Thoracic aorta (tissue), 2 donors: ENCODE measurements around the gene PODXL2. TPM values are rescaled to one million over a fixed set of nuclear protein-coding genes. Genes with fewer than 3 reads are reported as not detected.

ENCODE experiments used
- ATAC-seq: fragments of 150-250 bp; one replicate; pipeline ENCODE4 v1.8.0; 2017; ENCODE audit warnings: low read depth; ENCODE audit not compliant: insufficient number of reproducible peaks, low FRiP score
- DNase-seq: peaks from one replicate; pipeline ENCODE4 v3.0.0-alpha.2; 2020; ENCODE audit warnings: low spot score
- H3K27ac ChIP-seq, 2 donors: fragments of 200-600 bp; sonication (generic); 1 replicate in 1 of 2; 2 replicates in 1 of 2; pipeline ENCODE4 v1.5.1; 2016; ENCODE audit warnings: mild to moderate bottlenecking in 2 of 2, moderate library complexity in 2 of 2
- H3K27me3 ChIP-seq: fragments of 200-600 bp; sonication (generic); replicated peaks from 2 replicates; pipeline ENCODE4 v1.6.0; 2016; ENCODE audit warnings: mild to moderate bottlenecking; ENCODE audit not compliant: insufficient read depth
- H3K36me3 ChIP-seq: fragments of 200-600 bp; sonication (generic); one replicate; pipeline ENCODE4 v1.5.1; 2016
- H3K4me1 ChIP-seq, 2 donors: fragments of 200-600 bp; sonication (generic); 1 replicate in 1 of 2; 2 replicates in 1 of 2; pipeline versions ENCODE4 v1.5.1 to v1.6.0; 2016; ENCODE audit warnings: low read depth in 2 of 2, mild to moderate bottlenecking in 1 of 2; ENCODE audit not compliant: control insufficient read depth in 1 of 2
- H3K4me3 ChIP-seq: fragments of 200-600 bp; sonication (generic); 2 replicates; pipeline ENCODE4 v1.5.1; 2016; ENCODE audit warnings: mild to moderate bottlenecking
- H3K9me3 ChIP-seq: fragments of 200-600 bp; sonication (generic); 2 replicates; pipeline ENCODE4 v1.5.1; 2016
- CTCF ChIP-seq: fragments of 200-600 bp; sonication (generic); IDR thresholded peaks from one replicate; pipeline ENCODE4 v1.5.1; 2019; ENCODE audit warnings: antibody characterized with exemption
- total RNA-seq, 2 donors: library from RNA; depleted of rRNA; stranded (reverse); fragments of >200 nt; gene quantifications; one replicate each; pipeline versions ENCODE4 v1.1.0 to v1.2.3, GENCODE V29; 2016

PODXL2 gene
- total RNA-seq, 2 donors from 2014 or later = 2.8 to 7.8 TPM

- H3K36me3 ChIP-seq = no peaks in the 10 kb centered on the region
- no peak overlapping the region for H3K4me3 ChIP-seq
- H3K27ac ChIP-seq = no peak overlapping the region
- no peak for TF ChIP-seq CTCF
- ATAC-seq (no peak), DNase-seq (no peak)
- H3K27me3 ChIP-seq = no peaks in the 10 kb centered on the region
- H3K4me1 ChIP-seq = no peaks in the 10 kb centered on the region
- no peaks in the 10 kb centered on the region for H3K9me3 ChIP-seq
These were observed 15.8 kb downstream of the PODXL2 start for GRCh38 chr3:127644641-127645370.

GRCh38 chr3:127645371-127646015 lies 16.5 kb downstream of the PODXL2 start:
- Histone ChIP-seq H3K27ac (no peak overlapping the region), H3K27me3 (no peaks in the 10 kb centered on the region), H3K36me3 (no peaks in the 10 kb centered on the region), H3K4me1 (no peaks in the 10 kb centered on the region), H3K4me3 (no peak overlapping the region), H3K9me3 (no peaks in the 10 kb centered on the region)
- ATAC-seq = no peak
- no peak for DNase-seq
- no peak for TF ChIP-seq CTCF

- Histone ChIP-seq H3K36me3 (no peaks in the 10 kb centered on the region), H3K27me3 (no peaks in the 10 kb centered on the region), H3K4me1 (no peaks in the 10 kb centered on the region), H3K4me3 (no peak overlapping the region), H3K9me3 (no peaks in the 10 kb centered on the region), H3K27ac (no peak overlapping the region)
- no peak for TF ChIP-seq CTCF
- DNase-seq (no peak), ATAC-seq (no peak)
These were observed 17.6 kb downstream of the PODXL2 start for GRCh38 chr3:127646501-127647046.

- Histone ChIP-seq H3K27ac (no peak overlapping the region), H3K4me3 (no peak overlapping the region), H3K9me3 (no peaks in the 10 kb centered on the region), H3K4me1 (peaks cover 0 to 2% of the 10 kb centered on the region in 2 donors), H3K36me3 (no peaks in the 10 kb centered on the region), H3K27me3 (no peaks in the 10 kb centered on the region)
- DNase-seq (no peak), ATAC-seq (no peak)
- no peak for TF ChIP-seq CTCF
These were observed 18.3 kb downstream of the PODXL2 start for GRCh38 chr3:127647166-127647844.

GRCh38 chr3:127647845-127648204 lies 18.8 kb downstream of the PODXL2 start:
- Histone ChIP-seq H3K36me3 (no peaks in the 10 kb centered on the region), H3K4me1 (peaks cover 0 to 5% of the 10 kb centered on the region in 2 donors), H3K9me3 (no peaks in the 10 kb centered on the region), H3K27me3 (no peaks in the 10 kb centered on the region), H3K27ac (no peak overlapping the region), H3K4me3 (no peak overlapping the region)
- ATAC-seq = no peak
- no peak for DNase-seq
- TF ChIP-seq CTCF = no peak
